OCI-LY3 (cell line): ENCODE measurements around the gene SRPK3.

ENCODE experiments used
- H2AFZ ChIP-seq: fragments of 200-600, 300-600 bp; shearing (Covaris generic); 2 replicates; pipeline ENCODE4 v1.6.0; 2014; ENCODE audit warnings: antibody characterized with exemption, low read depth, low read length
- H3K27ac ChIP-seq: fragments of 200-600, 300-600 bp; sonication (generic); 2 replicates; pipeline ENCODE4 v1.5.1; 2014; ENCODE audit warnings: mild to moderate bottlenecking, low read length, moderate library complexity, mixed read lengths
- H3K27me3 ChIP-seq: fragments of 200-600, 300-600 bp; sonication (generic); 2 replicates; pipeline ENCODE4 v1.6.1; 2014; ENCODE audit warnings: low read depth, low read length, mixed read lengths
- H3K36me3 ChIP-seq: fragments of 200-600, 300-600 bp; sonication (generic); replicated peaks from 2 replicates; pipeline ENCODE3; 2014; ENCODE audit warnings: low read depth, low read length, mixed read lengths
- H3K4me1 ChIP-seq: fragments of 300-600, 200-600 bp; sonication (generic); 2 replicates; pipeline ENCODE4 v1.6.1; 2014; ENCODE audit warnings: low read length, mixed read lengths
- H3K4me2 ChIP-seq: fragments of 200-600, 300-600 bp; sonication (generic); 2 replicates; pipeline ENCODE4 v1.6.1; 2014; ENCODE audit warnings: low read length, mixed read lengths
- H3K4me3 ChIP-seq: fragments of 300-600, 200-600 bp; sonication (generic); 2 replicates; pipeline ENCODE4 v1.5.1; 2014; ENCODE audit warnings: antibody characterized with exemption, mild to moderate bottlenecking, low read length, moderate library complexity
- H3K79me2 ChIP-seq: fragments of 300-600, 200-600 bp; shearing (Covaris generic); 2 replicates; pipeline ENCODE4 v1.6.1; 2014; ENCODE audit warnings: mild to moderate bottlenecking, low read length, mixed read lengths
- H3K9ac ChIP-seq: fragments of 300-600, 200-600 bp; shearing (Covaris generic); 2 replicates; pipeline ENCODE4 v1.6.0; 2014; ENCODE audit warnings: mild to moderate bottlenecking, low read length, moderate library complexity
- H3K9me3 ChIP-seq: fragments of 200-600, 300-600 bp; shearing (Covaris generic); 2 replicates; pipeline ENCODE4 v1.6.1; 2014; ENCODE audit warnings: low read length, mixed read lengths; ENCODE audit not compliant: insufficient read depth
- H4K20me1 ChIP-seq: fragments of 200-600, 300-600 bp; sonication (generic); 2 replicates; pipeline ENCODE4 v1.6.1; 2016; ENCODE audit warnings: low read length, mixed read lengths; ENCODE audit not compliant: insufficient read depth
- EZH2phosphoT487 ChIP-seq: fragments of 200-600 bp; shearing (Covaris generic); IDR thresholded peaks from 2 replicates; pipeline ENCODE4 v1.6.1; 2018; ENCODE audit warnings: antibody characterized with exemption, mixed run types, low read depth
- TF ChIP-seq, protein P1 (sequence below): fragments of 200-600, 300-600 bp; sonication (generic); IDR thresholded peaks from 2 replicates; pipeline ENCODE4 v1.5.1; 2014; ENCODE audit warnings: antibody characterized with exemption, low read length, low read depth

Gene SRPK3

GRCh38 chrX:153800746-153801145 is 19.9 kb downstream of the SRPK3 start:
- H3K36me3 ChIP-seq = peaks cover 22% of the 10 kb centered on the region

GRCh38 chrX:153801669-153802068 is 20.8 kb downstream of the SRPK3 start:
- Histone ChIP-seq H4K20me1 (no peaks in the 10 kb centered on the region; the same call in 1 of the 2 replicates), H3K9ac (no peak overlapping the region), H3K4me1 (no peaks in the 10 kb centered on the region), H3K36me3 (peaks cover 14% of the 10 kb centered on the region), H3K27ac (no peak overlapping the region), H3K79me2 (peaks cover 6% of the 10 kb centered on the region), H3K27me3 (no peaks in the 10 kb centered on the region), H3K4me3 (no peak overlapping the region), H3K9me3 (no peaks in the 10 kb centered on the region), H2AFZ (no peak overlapping the region), H3K4me2 (no peak overlapping the region)
- TF ChIP-seq, protein P1, sequence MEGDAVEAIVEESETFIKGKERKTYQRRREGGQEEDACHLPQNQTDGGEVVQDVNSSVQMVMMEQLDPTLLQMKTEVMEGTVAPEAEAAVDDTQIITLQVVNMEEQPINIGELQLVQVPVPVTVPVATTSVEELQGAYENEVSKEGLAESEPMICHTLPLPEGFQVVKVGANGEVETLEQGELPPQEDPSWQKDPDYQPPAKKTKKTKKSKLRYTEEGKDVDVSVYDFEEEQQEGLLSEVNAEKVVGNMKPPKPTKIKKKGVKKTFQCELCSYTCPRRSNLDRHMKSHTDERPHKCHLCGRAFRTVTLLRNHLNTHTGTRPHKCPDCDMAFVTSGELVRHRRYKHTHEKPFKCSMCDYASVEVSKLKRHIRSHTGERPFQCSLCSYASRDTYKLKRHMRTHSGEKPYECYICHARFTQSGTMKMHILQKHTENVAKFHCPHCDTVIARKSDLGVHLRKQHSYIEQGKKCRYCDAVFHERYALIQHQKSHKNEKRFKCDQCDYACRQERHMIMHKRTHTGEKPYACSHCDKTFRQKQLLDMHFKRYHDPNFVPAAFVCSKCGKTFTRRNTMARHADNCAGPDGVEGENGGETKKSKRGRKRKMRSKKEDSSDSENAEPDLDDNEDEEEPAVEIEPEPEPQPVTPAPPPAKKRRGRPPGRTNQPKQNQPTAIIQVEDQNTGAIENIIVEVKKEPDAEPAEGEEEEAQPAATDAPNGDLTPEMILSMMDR = no peak
- TF ChIP-seq EZH2phosphoT487 = no peak

More at GRCh38 chrX:153800746-153801145, 19.9 kb downstream of the SRPK3 start:
- Histone ChIP-seq H2AFZ (no peak overlapping the region), H3K27ac (no peak overlapping the region), H3K9ac (no peak overlapping the region), H3K79me2 (peaks cover 15% of the 10 kb centered on the region), H3K4me2 (no peak overlapping the region), H3K4me1 (peaks cover 6% of the 10 kb centered on the region), H4K20me1 (peaks cover 5% of the 10 kb centered on the region; the same call in 1 of the 2 replicates), H3K9me3 (no peaks in the 10 kb centered on the region), H3K27me3 (no peaks in the 10 kb centered on the region), H3K4me3 (no peak overlapping the region)
- no peak for TF ChIP-seq EZH2phosphoT487
- TF ChIP-seq, protein P1 = no peak

GRCh38 chrX:153802513-153803045 is 21.7 kb downstream of the SRPK3 start:
- Histone ChIP-seq H3K9ac (no peak overlapping the region), H3K27ac (no peak overlapping the region), H2AFZ (no peak overlapping the region), H3K4me1 (no peaks in the 10 kb centered on the region), H3K4me3 (no peak overlapping the region), H4K20me1 (no peaks in the 10 kb centered on the region), H3K4me2 (no peak overlapping the region), H3K27me3 (no peaks in the 10 kb centered on the region), H3K79me2 (no peaks in the 10 kb centered on the region; the same call in 1 of the 2 replicates), H3K36me3 (peaks cover 6% of the 10 kb centered on the region), H3K9me3 (no peaks in the 10 kb centered on the region)
- TF ChIP-seq, protein P1 = no peak
- no peak for TF ChIP-seq EZH2phosphoT487

DNA sequence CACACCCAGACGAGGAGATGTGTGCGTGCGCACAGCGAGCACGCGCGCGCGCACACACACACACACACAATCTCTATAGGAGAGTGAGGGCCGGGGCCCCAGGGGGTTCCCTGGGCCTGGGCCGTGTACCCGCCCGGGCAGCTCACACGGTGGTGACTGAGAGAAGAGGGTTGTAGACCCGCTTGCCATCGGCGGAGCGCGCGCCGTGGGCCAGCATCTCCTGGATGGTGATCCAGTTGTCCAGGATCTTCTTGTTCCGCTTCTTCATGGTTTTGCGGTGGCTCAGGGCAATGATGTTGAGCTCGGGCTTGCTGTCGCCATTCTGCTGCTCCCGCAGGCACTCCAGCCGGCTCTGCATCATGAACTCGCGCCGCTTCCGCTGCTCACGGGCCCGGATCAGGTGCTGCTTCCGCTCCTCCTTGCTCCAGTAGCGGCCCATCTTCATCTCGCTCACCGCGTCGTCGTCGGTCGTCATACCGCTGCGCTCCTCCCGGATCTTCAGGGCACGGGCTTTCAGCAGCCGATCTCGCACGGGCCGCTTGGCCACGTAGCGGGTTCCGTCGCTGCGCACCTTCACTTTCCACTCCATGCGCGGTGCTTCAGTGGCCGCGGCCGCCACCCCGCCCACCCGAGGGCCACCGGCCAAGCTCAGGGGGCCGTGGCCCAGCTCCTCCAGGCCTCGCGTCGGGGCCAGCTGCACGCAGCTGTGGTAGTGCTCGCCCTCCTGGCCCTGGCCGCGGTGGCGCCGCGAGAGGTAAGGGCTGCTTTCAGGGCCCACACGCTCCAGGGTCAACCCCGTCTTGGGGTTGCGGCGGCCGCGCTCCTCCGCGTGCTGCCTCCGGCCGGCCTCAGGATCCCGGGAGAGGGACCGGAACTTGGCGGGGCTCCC is 22.6 kb downstream of the SRPK3 start:
- TF ChIP-seq EZH2phosphoT487 = no peak
- TF ChIP-seq, protein P1 = no peak
- H3K9me3 ChIP-seq = no peaks in the 10 kb centered on the region
- H3K4me2 ChIP-seq = no peak overlapping the region
- H3K4me1 ChIP-seq = no peaks in the 10 kb centered on the region
- H3K36me3 ChIP-seq = peaks cover 4% of the 10 kb centered on the region
- no peak overlapping the region for H2AFZ ChIP-seq
- no peak overlapping the region for H3K27ac ChIP-seq
- no peak overlapping the region for H3K9ac ChIP-seq
- H3K27me3 ChIP-seq = no peaks in the 10 kb centered on the region
- no peak overlapping the region for H3K4me3 ChIP-seq
- H4K20me1 ChIP-seq = no peaks in the 10 kb centered on the region
- H3K79me2 ChIP-seq = no peaks in the 10 kb centered on the region
